ENCODE measurements around the gene BOLA3. TPM values are rescaled to one million over a fixed set of nuclear protein-coding genes. Genes with fewer than 3 reads are reported as not detected.

The BOLA3 gene
- total RNA-seq, 1 donor from 2014 or later = 68.6 TPM

GRCh38 chr2:74149570-74150319, 2.0 kb upstream of the BOLA3 start:
- intact Hi-C loops (cut with micrococcal nuclease) = loop anchor here (2.0 to 10.0 kb wide), 3 partner anchors 29 to 225 kb away; partner anchors contain the start of genes DGUOK and MOB1A

GRCh38 chr2:74149247-74149525, 1.5 kb upstream of the BOLA3 start:
- intact Hi-C loops (cut with micrococcal nuclease) = loop anchor here (2.0 to 10.0 kb wide), 3 partner anchors 30 to 224 kb away; partner anchors contain the start of genes DGUOK and MOB1A

GRCh38 chr2:74148457-74149246, 940 bp upstream of the BOLA3 start:
- intact Hi-C loops (cut with micrococcal nuclease) = loop anchor here (2.0 to 10.0 kb wide), 3 partner anchors 30 to 224 kb away; partner anchors contain the start of genes DGUOK and MOB1A

GRCh38 chr2:74146929-74147726, 584 bp downstream of the BOLA3 start:
- intact Hi-C loops (cut with micrococcal nuclease) = loop anchor here (1.0 to 10.0 kb wide), 7 partner anchors 27 to 323 kb away; partner anchors contain the start of genes DGUOK and MTHFD2

- intact Hi-C loops (cut with micrococcal nuclease) = loop anchor here (10.0 kb wide), 1 partner anchor 218 kb away; the partner anchor contains the start of gene DGUOK
Measured at GRCh38 chr2:74142340-74142739, 5.4 kb downstream of the BOLA3 start.

GRCh38 chr2:74138600-74139323, 8.9 kb downstream of the BOLA3 start:
- intact Hi-C loops (cut with micrococcal nuclease) = no loop called here

- intact Hi-C loops (cut with micrococcal nuclease) = no loop called here
Measured at GRCh38 chr2:74137651-74138599, 9.8 kb downstream of the BOLA3 start.

GRCh38 chr2:74131901-74132300, 15.8 kb downstream of the BOLA3 start:
- intact Hi-C loops (cut with micrococcal nuclease) = no loop called here

GRCh38 chr2:74130211-74130995, 17.3 kb downstream of the BOLA3 start:
- intact Hi-C loops (cut with micrococcal nuclease) = no loop called here

- intact Hi-C loops (cut with micrococcal nuclease) = no loop called here
Measured at GRCh38 chr2:74128206-74128605, 19.5 kb downstream of the BOLA3 start.

GRCh38 chr2:74123955-74124354, 23.8 kb downstream of the BOLA3 start:
- intact Hi-C loops (cut with micrococcal nuclease) = loop anchor here (5.0 kb wide), 1 partner anchor 197 kb away; the partner anchor contains the start of gene DGUOK

- intact Hi-C loops (cut with micrococcal nuclease) = loop anchor here (5.0 kb wide), 1 partner anchor 195 kb away; the partner anchor contains the start of gene DGUOK
Measured at GRCh38 chr2:74121846-74122245, 25.9 kb downstream of the BOLA3 start.

GRCh38 chr2:74119912-74120825, 27.5 kb downstream of the BOLA3 start:
- intact Hi-C loops (cut with micrococcal nuclease) = loop anchor here (1.0 to 5.0 kb wide), 4 partner anchors 27 to 383 kb away; partner anchors contain the start of genes BOLA3, DGUOK, STAMBP and TPRKB

GRCh38 chr2:74119339-74119738, 28.4 kb downstream of the BOLA3 start:
- intact Hi-C loops (cut with micrococcal nuclease) = no loop called here

GRCh38 chr2:74111380-74111779, 36.3 kb downstream of the BOLA3 start:
- intact Hi-C loops (cut with micrococcal nuclease) = no loop called here

GRCh38 chr2:74110537-74110936, 37.2 kb downstream of the BOLA3 start:
- intact Hi-C loops (cut with micrococcal nuclease) = no loop called here

GRCh38 chr2:74109551-74109950, 38.2 kb downstream of the BOLA3 start:
- intact Hi-C loops (cut with micrococcal nuclease) = no loop called here

- intact Hi-C loops (cut with micrococcal nuclease) = no loop called here
Measured at GRCh38 chr2:74107071-74107470, 40.6 kb downstream of the BOLA3 start.
